Measurements from ENCODE around the gene LAMB1. TPM values are rescaled to one million over a fixed set of nuclear protein-coding genes. Genes with fewer than 3 reads are reported as not detected.
A peak's percentile ranks its signal among the peaks of the same experiment; 100 is the strongest.

LAMB1 gene
- total RNA-seq, 1 experiment from 2014 or later: 431 TPM

DNA sequence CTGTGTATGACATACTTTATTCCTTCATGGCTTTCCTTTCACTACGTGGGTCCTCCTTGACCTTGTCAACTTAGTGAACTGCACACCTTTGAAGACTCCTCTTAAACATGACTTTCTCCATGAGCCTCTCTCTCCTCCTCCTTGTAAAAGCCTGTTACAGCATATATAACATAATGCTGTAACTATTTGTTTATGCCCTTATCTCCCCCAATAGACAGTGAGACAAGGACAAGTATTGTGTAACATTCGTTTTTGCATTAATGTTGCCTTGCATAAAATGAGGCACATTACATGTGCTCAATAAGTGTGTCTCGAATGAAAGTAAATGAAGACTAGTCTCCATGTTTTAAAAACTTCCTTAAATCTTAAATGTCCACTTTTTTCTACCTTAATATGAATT, 4.3 kb upstream of the LAMB1 start:
- no peaks in the 10 kb centered on the region for H3K9me3 ChIP-seq
- no peaks in the 10 kb centered on the region for H3K36me3 ChIP-seq (ENCODE audit: control insufficient read depth, insufficient read depth, low read length)
- intact Hi-C loops (cut with micrococcal nuclease; ENCODE audit: unreplicated experiment): loop anchor here (10.0 kb wide), 1 partner anchor 348 kb away; no protein-coding TSS in a partner anchor
- H3K27me3 ChIP-seq (replicated peaks; ENCODE audit: control insufficient read depth, insufficient read depth, low read length): no peaks in the 10 kb centered on the region
- Mint-ChIP-seq H3K36me3 (ENCODE audit: insufficient read depth, unreplicated experiment) (peaks cover 19% of the 10 kb centered on the region), H3K9me3 (ENCODE audit: unreplicated experiment) (no peaks in the 10 kb centered on the region), H3K4me3 (ENCODE audit: unreplicated experiment) (peak overlapping the region; percentile 0), H3K4me1 (ENCODE audit: low read depth, unreplicated experiment) (peaks cover 50% of the 10 kb centered on the region), H3K27ac (ENCODE audit: unreplicated experiment) (peak overlapping the region; percentile 8), H3K27me3 (ENCODE audit: insufficient read depth, unreplicated experiment) (no peaks in the 10 kb centered on the region)
- no peak for DNase-seq
- TF ChIP-seq, protein P1, sequence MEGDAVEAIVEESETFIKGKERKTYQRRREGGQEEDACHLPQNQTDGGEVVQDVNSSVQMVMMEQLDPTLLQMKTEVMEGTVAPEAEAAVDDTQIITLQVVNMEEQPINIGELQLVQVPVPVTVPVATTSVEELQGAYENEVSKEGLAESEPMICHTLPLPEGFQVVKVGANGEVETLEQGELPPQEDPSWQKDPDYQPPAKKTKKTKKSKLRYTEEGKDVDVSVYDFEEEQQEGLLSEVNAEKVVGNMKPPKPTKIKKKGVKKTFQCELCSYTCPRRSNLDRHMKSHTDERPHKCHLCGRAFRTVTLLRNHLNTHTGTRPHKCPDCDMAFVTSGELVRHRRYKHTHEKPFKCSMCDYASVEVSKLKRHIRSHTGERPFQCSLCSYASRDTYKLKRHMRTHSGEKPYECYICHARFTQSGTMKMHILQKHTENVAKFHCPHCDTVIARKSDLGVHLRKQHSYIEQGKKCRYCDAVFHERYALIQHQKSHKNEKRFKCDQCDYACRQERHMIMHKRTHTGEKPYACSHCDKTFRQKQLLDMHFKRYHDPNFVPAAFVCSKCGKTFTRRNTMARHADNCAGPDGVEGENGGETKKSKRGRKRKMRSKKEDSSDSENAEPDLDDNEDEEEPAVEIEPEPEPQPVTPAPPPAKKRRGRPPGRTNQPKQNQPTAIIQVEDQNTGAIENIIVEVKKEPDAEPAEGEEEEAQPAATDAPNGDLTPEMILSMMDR (IDR thresholded peaks at IDR 0.05; ENCODE audit: insufficient read depth in 1 of 2, low read depth in 1 of 2, low read length in 1 of 2, severe bottlenecking in 1 of 2, unreplicated experiment in 1 of 2): no peak
- peaks cover 67% of the 10 kb centered on the region for H3K4me1 ChIP-seq
- CTCF ChIA-PET: no interaction called here
- no TSS peak for BruUV-seq (replicated peaks)
- POLR2A ChIA-PET: no interaction called here
- no peak overlapping the region for H3K4me3 ChIP-seq (ENCODE audit: low read depth, low read length)

DNA sequence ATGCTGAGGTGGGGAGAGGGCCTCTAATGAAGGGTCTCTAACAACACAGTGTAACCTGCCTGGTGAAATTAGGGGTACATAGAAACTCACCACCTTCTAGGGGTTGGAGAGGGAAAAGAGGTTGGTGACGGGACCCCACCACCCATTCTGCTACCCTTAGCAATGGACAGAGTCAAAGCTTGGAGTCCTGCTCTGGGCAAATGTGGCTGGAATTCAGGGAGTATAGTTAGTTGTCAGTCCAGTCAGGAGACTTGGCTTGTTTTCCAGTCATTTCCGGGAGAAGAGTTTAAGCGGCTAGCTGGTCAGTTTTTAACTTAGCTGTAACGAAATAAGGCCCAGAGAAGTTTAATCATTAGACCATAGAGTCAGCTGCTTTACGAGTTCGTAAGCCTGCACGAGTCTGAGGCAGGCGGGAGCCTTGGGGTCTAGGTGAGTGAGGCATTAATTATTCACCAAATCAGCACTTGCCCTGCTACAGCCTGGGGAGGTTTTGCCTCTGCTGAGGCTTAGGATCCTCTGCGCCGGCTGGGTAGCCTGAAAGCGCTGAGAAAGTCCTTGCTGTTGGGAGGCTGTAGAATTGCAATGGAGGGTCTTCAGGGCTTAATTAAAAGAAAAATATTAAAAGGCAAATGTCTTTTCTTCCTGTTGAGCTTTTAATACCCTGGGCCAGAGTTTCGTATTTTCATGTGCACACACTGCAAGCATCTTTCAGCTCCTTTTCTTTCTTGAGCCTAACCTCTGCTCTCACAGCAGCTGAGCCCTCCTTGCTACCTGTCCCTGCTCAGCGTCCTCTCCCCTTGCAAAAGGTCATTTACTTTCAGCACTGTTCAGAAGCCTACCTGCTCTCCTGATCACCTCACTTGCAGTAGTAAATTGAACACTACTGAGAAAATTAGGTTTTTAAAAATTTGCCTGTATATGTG, 1.5 kb upstream of the LAMB1 start:
- H3K4me3 Mint-ChIP-seq (ENCODE audit: unreplicated experiment): peak overlapping the region; percentile 79
- ChIA-PET CTCF (interaction anchor here (1.4 to 1.7 kb wide), 3 partner anchors 10 to 30 kb away, joined by 4 to 10 read pairs (median 6); no protein-coding TSS in a partner anchor), POLR2A (interaction anchor here (0.8 to 1.9 kb wide), 4 partner anchors 8 to 84 kb away, joined by 5 to 13 read pairs (median 8); no protein-coding TSS in a partner anchor)
- H3K27me3 ChIP-seq (replicated peaks; ENCODE audit: control insufficient read depth, insufficient read depth, low read length): no peaks in the 10 kb centered on the region
- H3K27me3 Mint-ChIP-seq (ENCODE audit: insufficient read depth, unreplicated experiment): no peaks in the 10 kb centered on the region
- H3K36me3 Mint-ChIP-seq (ENCODE audit: insufficient read depth, unreplicated experiment): peaks cover 46% of the 10 kb centered on the region
- peaks cover 2% of the 10 kb centered on the region; the same call in 1 of the 2 replicates for H3K36me3 ChIP-seq (ENCODE audit: control insufficient read depth, insufficient read depth, low read length)
- intact Hi-C loops (cut with micrococcal nuclease; ENCODE audit: unreplicated experiment): loop anchor here (1.0 to 10.0 kb wide), 5 partner anchors 8 to 350 kb away; no protein-coding TSS in a partner anchor
- H3K9me3 Mint-ChIP-seq (ENCODE audit: unreplicated experiment): no peaks in the 10 kb centered on the region
- peak overlapping the region; percentile 83 for H3K27ac Mint-ChIP-seq (ENCODE audit: unreplicated experiment)
- H3K4me1 Mint-ChIP-seq (ENCODE audit: low read depth, unreplicated experiment): peaks cover 38% of the 10 kb centered on the region
- TF ChIP-seq, protein P1 (IDR thresholded peaks at IDR 0.05; ENCODE audit: insufficient read depth in 1 of 2, low read depth in 1 of 2, low read length in 1 of 2, severe bottlenecking in 1 of 2, unreplicated experiment in 1 of 2): no peak
- no TSS peak for BruUV-seq (replicated peaks)
- H3K4me3 ChIP-seq (ENCODE audit: low read depth, low read length): peak overlapping the region; percentile 94
- H3K4me1 ChIP-seq: peaks cover 62% of the 10 kb centered on the region
- no peaks in the 10 kb centered on the region for H3K9me3 ChIP-seq
- peak; percentile 78 to 85 for DNase-seq

DNA sequence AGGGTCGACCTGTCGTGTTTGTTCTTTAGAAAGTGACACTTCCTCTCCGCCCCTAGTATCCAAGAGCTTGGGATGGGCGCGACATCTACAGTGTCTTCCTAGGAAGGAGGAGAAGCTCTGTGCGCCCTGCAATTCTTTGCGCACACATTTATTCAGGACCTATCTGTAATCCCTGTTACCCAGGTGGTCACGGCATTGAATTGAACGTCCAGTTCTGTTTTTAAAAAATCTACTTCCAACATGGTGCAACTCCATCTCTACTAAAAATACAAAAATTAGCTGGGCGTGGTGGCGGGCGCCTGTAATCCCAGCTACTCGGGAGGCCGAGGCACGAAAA, 606 bp upstream of the LAMB1 start:
- H3K36me3 ChIP-seq (ENCODE audit: control insufficient read depth, insufficient read depth, low read length): peaks cover 2% of the 10 kb centered on the region; the same call in 1 of the 2 replicates
- no peaks in the 10 kb centered on the region for H3K9me3 Mint-ChIP-seq (ENCODE audit: unreplicated experiment)
- no peaks in the 10 kb centered on the region for H3K27me3 ChIP-seq (replicated peaks; ENCODE audit: control insufficient read depth, insufficient read depth, low read length)
- H3K4me1 ChIP-seq: peaks cover 70% of the 10 kb centered on the region
- H3K27me3 Mint-ChIP-seq (ENCODE audit: insufficient read depth, unreplicated experiment): no peaks in the 10 kb centered on the region
- peak overlapping the region; percentile 83 for H3K27ac Mint-ChIP-seq (ENCODE audit: unreplicated experiment)
- H3K4me3 Mint-ChIP-seq (ENCODE audit: unreplicated experiment): peak overlapping the region; percentile 79
- peaks cover 55% of the 10 kb centered on the region for H3K36me3 Mint-ChIP-seq (ENCODE audit: insufficient read depth, unreplicated experiment)
- POLR2A ChIA-PET: interaction anchor here (0.7 to 1.9 kb wide), 10 partner anchors 8 to 564 kb away, joined by 3 to 13 read pairs (median 6); no protein-coding TSS in a partner anchor
- peaks cover 38% of the 10 kb centered on the region for H3K4me1 Mint-ChIP-seq (ENCODE audit: low read depth, unreplicated experiment)
- H3K9me3 ChIP-seq: no peaks in the 10 kb centered on the region
- CTCF ChIA-PET: interaction anchor here (1.0 to 2.7 kb wide), 5 partner anchors 11 to 143 kb away, joined by 3 to 11 read pairs (median 4); no protein-coding TSS in a partner anchor
- DNase-seq: no peak
- H3K4me3 ChIP-seq (ENCODE audit: low read depth, low read length): peak overlapping the region; percentile 94
- TF ChIP-seq, protein P1 (IDR thresholded peaks at IDR 0.05; ENCODE audit: insufficient read depth in 1 of 2, low read depth in 1 of 2, low read length in 1 of 2, severe bottlenecking in 1 of 2, unreplicated experiment in 1 of 2): no peak
- intact Hi-C loops (cut with micrococcal nuclease; ENCODE audit: unreplicated experiment): loop anchor here (1.0 to 10.0 kb wide), 6 partner anchors 8 to 351 kb away; no protein-coding TSS in a partner anchor
- BruUV-seq (replicated peaks): no TSS peak

All from Caco-2 (cell line).